Activated B cell treated with CpG ODN at 0.5 μM for 24 hours (primary cell): ENCODE results near the gene MYO1A. TPM values are rescaled to one million over a fixed set of nuclear protein-coding genes. Genes with fewer than 3 reads are reported as not detected.
"Not testable (repeated sequence)": the region's sequence is repeated elsewhere in the genome, so short reads cannot be mapped to it uniquely, and the experiment has no call there.

Experiments
- ATAC-seq: fragments of 200-7000 bp; cut with Tn5 transposase; one replicate; pipeline ENCODE4 v1.10.0; 2021; ENCODE audit warnings: low read depth, mild to moderate bottlenecking, moderate library complexity
- CTCF ChIA-PET: fragments of 350-600 bp; sonication (Branson Sonifier 250); formaldehyde crosslinking; loops from one replicate; lab custom pipeline; 2021; ENCODE audit warnings: antibody characterized with exemption; lab: Charles Lee
- POLR2A ChIA-PET: fragments of 350-600 bp; sonication (Branson Sonifier 250); formaldehyde crosslinking; loops from one replicate; lab custom pipeline; 2021; ENCODE audit warnings: antibody characterized with exemption; lab: Charles Lee
- DNase-seq: peaks from one replicate; pipeline ENCODE4 v3.0.0; 2022
- H3K27ac Mint-ChIP-seq: one replicate; pipeline ENCODE4 v1.8.0; 2020; ENCODE audit warnings: mixed read lengths
- H3K27me3 Mint-ChIP-seq: one replicate; pipeline ENCODE4 v1.8.0; 2021; ENCODE audit warnings: mixed read lengths
- H3K36me3 Mint-ChIP-seq: one replicate; pipeline ENCODE4 v1.8.0; 2021; ENCODE audit warnings: low read depth, mixed read lengths
- H3K4me1 Mint-ChIP-seq: one replicate; pipeline ENCODE4 v1.8.0; 2021; ENCODE audit warnings: mixed read lengths
- H3K4me3 Mint-ChIP-seq: one replicate; pipeline ENCODE4 v1.8.0; 2020; ENCODE audit warnings: mild to moderate bottlenecking, mixed read lengths
- H3K9me3 Mint-ChIP-seq: one replicate; pipeline ENCODE4 v1.8.0; 2020; ENCODE audit warnings: mixed read lengths
- intact Hi-C: fragments of 100-400 bp; cut with micrococcal nuclease; formaldehyde crosslinking; loops from one replicate; pipeline ENCODE4 v1.15.1; 2024
- total RNA-seq: library from RNA; stranded (reverse); gene quantifications from 2 replicates; pipeline ENCODE4 v1.2.3, GENCODE V29; 2022
- TF ChIP-seq, protein P1 (sequence below): fragments of 200-600 bp; IDR thresholded peaks from one replicate; pipeline ENCODE4 v1.8.0; 2022; ENCODE audit warnings: antibody characterized with exemption, mild to moderate bottlenecking

Gene MYO1A
- total RNA-seq, 1 donor from 2014 or later = 0.71 TPM

GRCh38 chr12:57031138-57031725 is 18.7 kb downstream of the MYO1A start:
- ChIA-PET POLR2A (interaction anchor here (0.8 to 2.5 kb wide), 4 partner anchors 29 to 81 kb away, joined by 3 to 15 read pairs (median 3); partner anchors contain the start of gene STAT6), CTCF (interaction anchor here (0.6 to 5.1 kb wide), 11 partner anchors 12 to 270 kb away, joined by 3 to 49 read pairs (median 4); partner anchors contain the start of gene STAT6)
- Mint-ChIP-seq H3K9me3 (no peaks in the 10 kb centered on the region), H3K4me1 (peaks cover 14% of the 10 kb centered on the region), H3K36me3 (no peaks in the 10 kb centered on the region), H3K4me3 (no peak overlapping the region), H3K27me3 (no peaks in the 10 kb centered on the region), H3K27ac (peak overlapping the region; percentile 72)
- TF ChIP-seq, protein P1, sequence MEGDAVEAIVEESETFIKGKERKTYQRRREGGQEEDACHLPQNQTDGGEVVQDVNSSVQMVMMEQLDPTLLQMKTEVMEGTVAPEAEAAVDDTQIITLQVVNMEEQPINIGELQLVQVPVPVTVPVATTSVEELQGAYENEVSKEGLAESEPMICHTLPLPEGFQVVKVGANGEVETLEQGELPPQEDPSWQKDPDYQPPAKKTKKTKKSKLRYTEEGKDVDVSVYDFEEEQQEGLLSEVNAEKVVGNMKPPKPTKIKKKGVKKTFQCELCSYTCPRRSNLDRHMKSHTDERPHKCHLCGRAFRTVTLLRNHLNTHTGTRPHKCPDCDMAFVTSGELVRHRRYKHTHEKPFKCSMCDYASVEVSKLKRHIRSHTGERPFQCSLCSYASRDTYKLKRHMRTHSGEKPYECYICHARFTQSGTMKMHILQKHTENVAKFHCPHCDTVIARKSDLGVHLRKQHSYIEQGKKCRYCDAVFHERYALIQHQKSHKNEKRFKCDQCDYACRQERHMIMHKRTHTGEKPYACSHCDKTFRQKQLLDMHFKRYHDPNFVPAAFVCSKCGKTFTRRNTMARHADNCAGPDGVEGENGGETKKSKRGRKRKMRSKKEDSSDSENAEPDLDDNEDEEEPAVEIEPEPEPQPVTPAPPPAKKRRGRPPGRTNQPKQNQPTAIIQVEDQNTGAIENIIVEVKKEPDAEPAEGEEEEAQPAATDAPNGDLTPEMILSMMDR = no peak
- no peak for DNase-seq
- ATAC-seq = peak; percentile 69
- intact Hi-C loops = loop anchor here (1.0 kb wide), 2 partner anchors 32 to 81 kb away; no protein-coding TSS in a partner anchor

DNA sequence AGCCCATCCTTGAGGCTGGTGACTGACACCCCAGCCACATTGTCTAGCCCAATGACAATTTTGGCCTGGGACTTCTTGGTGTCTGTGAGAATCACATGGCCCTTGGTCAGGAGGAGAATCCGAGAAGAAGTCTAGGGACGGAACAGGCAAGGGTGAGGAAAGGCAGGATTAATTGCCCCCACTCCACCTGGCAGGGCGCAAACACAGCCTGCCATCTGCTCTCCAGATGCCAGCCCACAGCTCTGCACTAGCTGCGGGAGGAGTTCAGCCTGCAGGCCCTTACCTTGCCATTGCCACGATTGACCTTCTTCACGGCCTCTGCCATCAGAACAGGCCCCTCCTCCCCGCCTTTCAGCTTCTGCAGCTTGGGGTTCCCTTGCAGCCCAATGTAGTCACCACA is 20.5 kb downstream of the MYO1A start:
- H3K4me1 Mint-ChIP-seq = peaks cover 14% of the 10 kb centered on the region
- TF ChIP-seq, protein P1 = no peak
- H3K27ac Mint-ChIP-seq = no peak overlapping the region
- H3K9me3 Mint-ChIP-seq = no peaks in the 10 kb centered on the region
- CTCF ChIA-PET = interaction anchor here (2.5 kb wide), 1 partner anchor 82 kb away, joined by 15 read pairs; the partner anchor contains the start of gene STAT6
- POLR2A ChIA-PET = no interaction called here
- no peak for DNase-seq
- intact Hi-C loops = no loop called here
- ATAC-seq = no peak
- no peaks in the 10 kb centered on the region for H3K27me3 Mint-ChIP-seq
- H3K36me3 Mint-ChIP-seq = no peaks in the 10 kb centered on the region
- H3K4me3 Mint-ChIP-seq = no peak overlapping the region

- Mint-ChIP-seq H3K4me1 (peaks cover 14% of the 10 kb centered on the region), H3K36me3 (no peaks in the 10 kb centered on the region), H3K27ac (no peak overlapping the region), H3K9me3 (no peaks in the 10 kb centered on the region), H3K4me3 (no peak overlapping the region), H3K27me3 (no peaks in the 10 kb centered on the region)
- CTCF ChIA-PET = interaction anchor here (0.5 to 1.6 kb wide), 2 partner anchors 35 to 84 kb away, joined by 3 to 5 read pairs; partner anchors contain the start of gene STAT6
- no peak for DNase-seq
- TF ChIP-seq, protein P1 = no peak
- POLR2A ChIA-PET = no interaction called here
- intact Hi-C loops = no loop called here
- ATAC-seq = no peak
Measured at GRCh38 chr12:57027805-57028153, 22.1 kb downstream of the MYO1A start.

DNA sequence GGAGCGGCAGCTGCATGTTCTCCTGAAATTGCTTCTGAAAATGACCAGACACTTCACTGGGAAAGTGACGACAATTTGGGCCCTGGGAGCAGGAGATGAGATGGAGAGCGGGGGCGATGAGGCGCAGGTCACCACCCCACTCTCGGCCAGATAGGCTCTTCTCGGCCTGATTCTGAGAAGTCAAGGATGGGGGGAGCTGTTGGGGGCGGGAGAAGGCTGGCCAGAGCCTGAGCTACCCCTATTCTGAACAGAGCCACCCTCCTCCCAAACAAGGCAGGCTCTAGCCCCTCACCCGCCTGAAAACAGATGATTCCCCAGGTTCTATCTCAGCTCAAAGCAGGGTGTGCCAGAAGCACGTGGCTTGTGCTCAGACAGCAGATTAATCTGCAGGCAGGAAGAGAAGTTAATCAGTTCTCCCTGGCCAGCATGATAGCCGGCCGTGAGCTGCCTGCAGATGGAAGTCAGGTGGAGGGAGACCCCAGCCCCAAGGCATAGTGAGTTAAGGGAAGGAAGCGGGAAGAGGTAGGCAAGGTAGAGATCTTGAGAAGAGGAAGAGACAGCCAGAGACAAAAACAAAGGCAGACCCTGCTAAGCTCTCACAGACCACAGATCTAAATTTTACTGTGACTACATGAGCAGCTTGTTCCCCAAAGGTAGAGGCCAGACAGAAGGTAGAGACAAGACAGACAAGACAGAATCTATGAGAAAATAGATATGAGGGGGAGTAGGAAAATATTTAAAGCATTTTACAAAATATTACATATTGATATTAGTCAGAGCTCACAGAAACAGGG is 22.7 kb downstream of the MYO1A start:
- TF ChIP-seq, protein P1 = no peak

DNA sequence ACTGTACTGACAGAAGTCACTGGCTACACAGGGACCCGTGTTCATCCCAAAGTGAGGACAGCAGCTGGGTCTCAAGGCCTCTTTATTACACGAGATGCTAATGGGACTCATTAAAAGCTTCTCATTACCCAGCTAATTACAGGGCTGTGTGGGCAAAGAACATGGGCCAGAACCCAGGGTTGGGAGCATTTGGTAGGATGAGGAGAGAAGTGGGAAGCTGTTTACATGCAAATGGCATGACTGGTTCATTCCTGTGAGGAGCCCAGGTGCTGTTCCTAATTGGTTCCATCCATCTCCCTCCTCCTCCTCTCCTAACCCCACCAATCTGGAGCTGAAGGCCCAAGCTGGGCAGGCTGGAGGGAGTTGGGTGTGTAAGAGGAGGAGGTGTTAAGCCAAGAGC is 24.7 kb downstream of the MYO1A start:
- DNase-seq (no peak), ATAC-seq (no peak)
- intact Hi-C loops = no loop called here
- H3K27ac Mint-ChIP-seq = no peak overlapping the region
- TF ChIP-seq, protein P1 = no peak
- POLR2A ChIA-PET = no interaction called here
- no peaks in the 10 kb centered on the region for H3K27me3 Mint-ChIP-seq
- CTCF ChIA-PET = interaction anchor here (1.3 kb wide), 1 partner anchor 44 kb away, joined by 4 read pairs; no protein-coding TSS in a partner anchor
- H3K9me3 Mint-ChIP-seq = no peaks in the 10 kb centered on the region
- H3K36me3 Mint-ChIP-seq = no peaks in the 10 kb centered on the region
- H3K4me1 Mint-ChIP-seq = peaks cover 11% of the 10 kb centered on the region
- no peak overlapping the region for H3K4me3 Mint-ChIP-seq

More for the DNA sequence above, 22.7 kb downstream of the MYO1A start:
- H3K27me3 Mint-ChIP-seq = no peaks in the 10 kb centered on the region
- H3K4me3 Mint-ChIP-seq = no peak overlapping the region
- intact Hi-C loops = no loop called here
- no peak for ATAC-seq
- H3K36me3 Mint-ChIP-seq = no peaks in the 10 kb centered on the region
- no peak overlapping the region for H3K27ac Mint-ChIP-seq
- peaks cover 14% of the 10 kb centered on the region for H3K4me1 Mint-ChIP-seq
- ChIA-PET POLR2A (interaction anchor here (0.5 to 1.2 kb wide), 3 partner anchors 9 to 73 kb away, joined by 3 read pairs; no protein-coding TSS in a partner anchor), CTCF (interaction anchor here (1.6 kb wide), 1 partner anchor 84 kb away, joined by 5 read pairs; the partner anchor contains the start of gene STAT6)
- DNase-seq = no peak
- no peaks in the 10 kb centered on the region for H3K9me3 Mint-ChIP-seq

DNA sequence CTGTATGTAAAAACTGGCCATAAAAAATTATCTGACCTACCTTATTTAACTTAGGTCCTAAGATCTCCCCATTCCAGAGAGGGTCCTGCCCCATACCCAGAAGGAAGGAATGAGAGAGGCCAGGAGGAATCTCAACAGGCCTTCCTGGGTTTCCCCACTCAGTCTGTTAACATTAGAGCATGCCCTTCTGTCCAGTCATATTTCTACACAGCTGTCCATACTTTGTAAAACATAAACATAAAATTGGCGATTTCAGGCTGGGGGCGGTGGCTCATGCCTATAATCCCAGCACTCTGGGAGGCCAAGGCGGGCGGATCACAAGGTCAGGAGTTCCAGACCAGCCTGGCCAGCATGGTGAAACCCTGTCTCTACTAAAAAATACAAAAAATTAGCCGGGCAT is 27.6 kb downstream of the MYO1A start:
- H3K9me3 Mint-ChIP-seq, DNase-seq, H3K27me3 Mint-ChIP-seq, H3K4me3 Mint-ChIP-seq, H3K27ac Mint-ChIP-seq, intact Hi-C loops, H3K36me3 Mint-ChIP-seq, POLR2A ChIA-PET, CTCF ChIA-PET, ATAC-seq: not testable (repeated sequence)
- peaks cover 11% of the 10 kb centered on the region for H3K4me1 Mint-ChIP-seq
